Activated CD4-positive, alpha-beta T cell treated with anti-CD3 and anti-CD28 coated beads, Interleukin-2, amount 10 ng/mL, durations not matched to agents 24 days and 14 days (primary cell): ENCODE data around the gene ABCA4. TPM values are rescaled to one million over a fixed set of nuclear protein-coding genes. Genes with fewer than 3 reads are reported as not detected.

ENCODE experiments used
- DNase-seq: peaks from one replicate; pipeline ENCODE4 v3.0.0; 2022
- H3K27ac Mint-ChIP-seq: one replicate; pipeline ENCODE4 v1.8.0; 2022; ENCODE audit warnings: mild to moderate bottlenecking, mixed read lengths
- H3K27me3 Mint-ChIP-seq: one replicate; pipeline ENCODE4 v1.8.0; 2022; ENCODE audit warnings: mixed read lengths
- H3K36me3 Mint-ChIP-seq: one replicate; pipeline ENCODE4 v1.8.0; 2022; ENCODE audit warnings: low read depth, mild to moderate bottlenecking, mixed read lengths
- H3K4me1 Mint-ChIP-seq: one replicate; pipeline ENCODE4 v1.8.0; 2021; ENCODE audit warnings: mixed read lengths
- H3K4me3 Mint-ChIP-seq: one replicate; pipeline ENCODE4 v1.8.0; 2022; ENCODE audit warnings: mild to moderate bottlenecking, moderate library complexity, mixed read lengths
- H3K9me3 Mint-ChIP-seq: one replicate; pipeline ENCODE4 v1.8.0; 2021; ENCODE audit warnings: mixed read lengths
- intact Hi-C: fragments of 100-400 bp; cut with micrococcal nuclease; formaldehyde crosslinking; loops from one replicate; pipeline ENCODE4 v1.15.1; 2023
- total RNA-seq: library from RNA; stranded (reverse); gene quantifications from 2 replicates; pipeline ENCODE4 v1.2.3, GENCODE V29; 2022

ABCA4 gene
- total RNA-seq, 1 donor from 2014 or later: 0.12 TPM

- no peak for DNase-seq
- Mint-ChIP-seq H3K27ac (no peak overlapping the region), H3K4me1 (peaks cover 13% of the 10 kb centered on the region), H3K4me3 (no peak overlapping the region), H3K36me3 (peaks cover 2% of the 10 kb centered on the region), H3K27me3 (peaks cover 16% of the 10 kb centered on the region), H3K9me3 (no peaks in the 10 kb centered on the region)
- intact Hi-C loops: no loop called here
Measured at GRCh38 chr1:94022471-94023189, 98.3 kb downstream of the ABCA4 start.

GRCh38 chr1:94020764-94021579 lies 100.0 kb downstream of the ABCA4 start:
- H3K4me3 Mint-ChIP-seq: no peak overlapping the region

GRCh38 chr1:94019327-94019726 lies 101.6 kb downstream of the ABCA4 start:
- peaks cover 5% of the 10 kb centered on the region for H3K27me3 Mint-ChIP-seq
- H3K27ac Mint-ChIP-seq: no peak overlapping the region
- H3K36me3 Mint-ChIP-seq: peaks cover 2% of the 10 kb centered on the region
- no peak for DNase-seq
- peaks cover 21% of the 10 kb centered on the region for H3K4me1 Mint-ChIP-seq
- intact Hi-C loops: no loop called here
- H3K9me3 Mint-ChIP-seq: no peaks in the 10 kb centered on the region
- H3K4me3 Mint-ChIP-seq: no peak overlapping the region

More at GRCh38 chr1:94020764-94021579, 100.0 kb downstream of the ABCA4 start:
- intact Hi-C loops: no loop called here
- no peaks in the 10 kb centered on the region for H3K9me3 Mint-ChIP-seq
- no peak overlapping the region for H3K27ac Mint-ChIP-seq
- no peak for DNase-seq
- H3K4me1 Mint-ChIP-seq: peaks cover 21% of the 10 kb centered on the region
- H3K27me3 Mint-ChIP-seq: peaks cover 13% of the 10 kb centered on the region
- peaks cover 2% of the 10 kb centered on the region for H3K36me3 Mint-ChIP-seq

GRCh38 chr1:94017155-94017829 lies 103.7 kb downstream of the ABCA4 start:
- Mint-ChIP-seq H3K4me3 (peak overlapping the region; percentile 14), H3K4me1 (peaks cover 21% of the 10 kb centered on the region), H3K27me3 (peaks cover 3% of the 10 kb centered on the region), H3K36me3 (peaks cover 2% of the 10 kb centered on the region), H3K9me3 (no peaks in the 10 kb centered on the region), H3K27ac (peak overlapping the region; percentile 23)
- DNase-seq: peak; percentile 84
- intact Hi-C loops: no loop called here

- H3K4me1 Mint-ChIP-seq: peaks cover 21% of the 10 kb centered on the region
- peaks cover 3% of the 10 kb centered on the region for H3K27me3 Mint-ChIP-seq
Measured at GRCh38 chr1:94015489-94015817, 105.5 kb downstream of the ABCA4 start.

GRCh38 chr1:94014635-94015488 lies 106.1 kb downstream of the ABCA4 start:
- Mint-ChIP-seq H3K4me1 (peaks cover 21% of the 10 kb centered on the region), H3K36me3 (peaks cover 2% of the 10 kb centered on the region), H3K4me3 (no peak overlapping the region), H3K9me3 (no peaks in the 10 kb centered on the region), H3K27ac (no peak overlapping the region), H3K27me3 (peaks cover 3% of the 10 kb centered on the region)
- DNase-seq: no peak
- intact Hi-C loops: no loop called here

More at GRCh38 chr1:94015489-94015817, 105.5 kb downstream of the ABCA4 start:
- H3K36me3 Mint-ChIP-seq: peaks cover 2% of the 10 kb centered on the region
- no peaks in the 10 kb centered on the region for H3K9me3 Mint-ChIP-seq
- H3K4me3 Mint-ChIP-seq: no peak overlapping the region
- intact Hi-C loops: no loop called here
- no peak overlapping the region for H3K27ac Mint-ChIP-seq
- no peak for DNase-seq

- peaks cover 6% of the 10 kb centered on the region for H3K27me3 Mint-ChIP-seq
- peaks cover 21% of the 10 kb centered on the region for H3K4me1 Mint-ChIP-seq
- intact Hi-C loops: no loop called here
- H3K9me3 Mint-ChIP-seq: no peaks in the 10 kb centered on the region
- DNase-seq: no peak
- H3K36me3 Mint-ChIP-seq: peaks cover 2% of the 10 kb centered on the region
- no peak overlapping the region for H3K27ac Mint-ChIP-seq
- no peak overlapping the region for H3K4me3 Mint-ChIP-seq
Measured at GRCh38 chr1:94014087-94014486, 106.9 kb downstream of the ABCA4 start.

GRCh38 chr1:94013367-94013878 lies 107.5 kb downstream of the ABCA4 start:
- Mint-ChIP-seq H3K27ac (no peak overlapping the region), H3K27me3 (peaks cover 6% of the 10 kb centered on the region), H3K4me1 (peaks cover 21% of the 10 kb centered on the region), H3K9me3 (no peaks in the 10 kb centered on the region), H3K4me3 (no peak overlapping the region), H3K36me3 (peaks cover 1% of the 10 kb centered on the region)
- intact Hi-C loops: no loop called here
- DNase-seq: no peak

- Mint-ChIP-seq H3K4me3 (no peak overlapping the region), H3K4me1 (peaks cover 16% of the 10 kb centered on the region), H3K27me3 (peaks cover 6% of the 10 kb centered on the region), H3K9me3 (no peaks in the 10 kb centered on the region), H3K27ac (no peak overlapping the region), H3K36me3 (no peaks in the 10 kb centered on the region)
- intact Hi-C loops: no loop called here
- no peak for DNase-seq
Measured at GRCh38 chr1:94012708-94013366, 108.1 kb downstream of the ABCA4 start.

- intact Hi-C loops: no loop called here
- Mint-ChIP-seq H3K4me3 (no peak overlapping the region), H3K9me3 (no peaks in the 10 kb centered on the region), H3K27me3 (peaks cover 8% of the 10 kb centered on the region), H3K4me1 (peaks cover 9% of the 10 kb centered on the region), H3K27ac (no peak overlapping the region), H3K36me3 (no peaks in the 10 kb centered on the region)
- DNase-seq: no peak
Measured at GRCh38 chr1:94011709-94012595, 109.0 kb downstream of the ABCA4 start.

- Mint-ChIP-seq H3K27ac (no peak overlapping the region), H3K27me3 (peaks cover 8% of the 10 kb centered on the region), H3K36me3 (no peaks in the 10 kb centered on the region), H3K4me3 (no peak overlapping the region), H3K4me1 (peaks cover 2% of the 10 kb centered on the region), H3K9me3 (no peaks in the 10 kb centered on the region)
- intact Hi-C loops: no loop called here
- no peak for DNase-seq
Measured at GRCh38 chr1:94011129-94011528, 109.8 kb downstream of the ABCA4 start.

GRCh38 chr1:94009304-94009703 lies 111.6 kb downstream of the ABCA4 start:
- Mint-ChIP-seq H3K4me3 (no peak overlapping the region), H3K27ac (no peak overlapping the region), H3K9me3 (no peaks in the 10 kb centered on the region), H3K4me1 (peaks cover 2% of the 10 kb centered on the region), H3K27me3 (peaks cover 17% of the 10 kb centered on the region), H3K36me3 (no peaks in the 10 kb centered on the region)
- DNase-seq: no peak
- intact Hi-C loops: no loop called here
